SK-N-SH (cell line): ENCODE data around the gene ASIC4. TPM values are rescaled to one million over a fixed set of nuclear protein-coding genes. Genes with fewer than 3 reads are reported as not detected.

Source experiments
- CTCF ChIA-PET: fragments of 300-600, 350-600 bp; formaldehyde crosslinking; extraction: SDS; loops from one replicate; lab custom pipeline; 2021; lab: Yijun Ruan, JAX
- POLR2A ChIA-PET: fragments of 350-600 bp; sonication (Branson Sonifier 250); formaldehyde crosslinking; extraction: SDS; loops from one replicate; lab custom pipeline; 2020; ENCODE audit warnings: antibody characterized with exemption, inconsistent platforms; lab: Yijun Ruan, JAX
- DNase-seq: peaks from one replicate; pipeline ENCODE4 v3.0.0; 2012
- H2AFZ ChIP-seq: fragments of 200-600 bp; sonication (generic); 2 replicates; pipeline ENCODE4 v1.8.1; 2016; ENCODE audit warnings: antibody characterized with exemption, mild to moderate bottlenecking, low read depth
- H3F3A ChIP-seq: fragments of 200-600 bp; sonication (generic); replicated peaks from 2 replicates; pipeline ENCODE3; 2016; ENCODE audit warnings: antibody characterized with exemption, mild to moderate bottlenecking; ENCODE audit not compliant: insufficient read depth
- H3K27ac ChIP-seq, 2 experiments: fragments of 200-500 bp in 1 of 2; fragments of 200-600 bp in 1 of 2; sonication (Bioruptor generic) in 1 of 2; sonication (generic), shearing (Covaris generic) in 1 of 2; 2 replicates each; pipeline versions ENCODE4 v1.5.1 to v1.6.1; 2014 to 2016; ENCODE audit warnings: low read depth in 2 of 2, inconsistent platforms in 1 of 2, low read length in 1 of 2, mild to moderate bottlenecking in 1 of 2, mixed read lengths in 1 of 2
- H3K27me3 ChIP-seq: fragments of 200-600 bp; sonication (generic), shearing (Covaris generic); 2 replicates; pipeline ENCODE4 v1.6.1; 2016; ENCODE audit warnings: mixed run types; ENCODE audit not compliant: insufficient read depth
- H3K36me3 ChIP-seq, 2 experiments: fragments of 200-500 bp in 1 of 2; fragments of 200-600 bp in 1 of 2; sonication (Bioruptor generic) in 1 of 2; sonication (generic) in 1 of 2; replicated peaks in 1 of 2; 2 replicates each; pipeline versions ENCODE3 to v1.5.1; 2014 to 2016; ENCODE audit warnings: low read length in 1 of 2, mild to moderate bottlenecking in 1 of 2; ENCODE audit not compliant: insufficient read depth in 2 of 2, control insufficient read depth in 1 of 2
- H3K4me1 ChIP-seq, 2 experiments: fragments of 200-500 bp in 1 of 2; fragments of 200-600 bp in 1 of 2; sonication (Bioruptor generic) in 1 of 2; sonication (generic), shearing (Covaris generic) in 1 of 2; 2 replicates each; pipeline versions ENCODE4 v1.5.1 to v1.6.1; 2014 to 2016; ENCODE audit warnings: low read depth in 1 of 2, low read length in 1 of 2, mixed run types in 1 of 2; ENCODE audit not compliant: insufficient read depth in 2 of 2, control insufficient read depth in 1 of 2
- H3K4me2 ChIP-seq: fragments of 200-600 bp; sonication (generic), shearing (Covaris generic); 2 replicates; pipeline ENCODE4 v1.6.1; 2017; ENCODE audit warnings: mixed run types
- H3K4me3 ChIP-seq, 2 experiments: fragments of 200-500 bp in 1 of 2; fragments of 200-600 bp in 1 of 2; sonication (Bioruptor generic) in 1 of 2; sonication (generic), shearing (Covaris generic) in 1 of 2; 2 replicates each; pipeline versions ENCODE4 v1.5.1 to v1.8.1; 2014 to 2016; ENCODE audit warnings: low read depth in 2 of 2, inconsistent platforms in 1 of 2, low read length in 1 of 2, mild to moderate bottlenecking in 1 of 2, mixed read lengths in 1 of 2, moderate library complexity in 1 of 2
- H3K79me2 ChIP-seq: fragments of 200-600 bp; sonication (generic); 2 replicates; pipeline ENCODE4 v1.8.1; 2017; ENCODE audit warnings: mild to moderate bottlenecking; ENCODE audit not compliant: insufficient read depth
- H3K9ac ChIP-seq: fragments of 200-600 bp; sonication (generic); 2 replicates; pipeline ENCODE4 v1.6.1; 2017; ENCODE audit warnings: mixed run types
- H3K9me2 ChIP-seq: fragments of 200-600 bp; sonication (generic); 2 replicates; pipeline ENCODE4 v1.6.1; 2017; ENCODE audit warnings: mixed run types
- H3K9me3 ChIP-seq: fragments of 200-600 bp; sonication (generic); 2 replicates; pipeline ENCODE4 v1.6.1; 2017; ENCODE audit warnings: mixed run types, mild to moderate bottlenecking, moderate library complexity
- H4K20me1 ChIP-seq: fragments of 200-600 bp; sonication (generic); 2 replicates; pipeline ENCODE4 v1.6.1; 2017; ENCODE audit warnings: mild to moderate bottlenecking, mixed run types; ENCODE audit not compliant: insufficient read depth
- EZH2phosphoT487 ChIP-seq: fragments of 200-600 bp; sonication (generic); IDR thresholded peaks from 2 replicates; pipeline ENCODE4 v1.6.1; 2017; ENCODE audit warnings: low read depth, mixed run types, mild to moderate bottlenecking, antibody characterized with exemption, moderate library complexity, borderline replicate concordance
- FOSL2 ChIP-seq: IDR thresholded peaks from 2 replicates; pipeline ENCODE4 v1.4.0; 2012; ENCODE audit warnings: low read depth, mild to moderate bottlenecking, moderate library complexity, borderline replicate concordance
- FOXJ3 ChIP-seq: sonication (generic); formaldehyde crosslinking; IDR thresholded peaks from 2 replicates; pipeline ENCODE4 v1.5.1; 2020; ENCODE audit warnings: mild to moderate bottlenecking, missing genetic modification reagents
- MXI1 ChIP-seq: IDR thresholded peaks from 2 replicates; pipeline ENCODE4 v1.6.1; 2012; ENCODE audit warnings: mild to moderate bottlenecking, low read depth, low read length, improper control_type of control experiment
- NRF1 ChIP-seq: IDR thresholded peaks from 2 replicates; pipeline ENCODE4 v1.6.1; 2012; ENCODE audit warnings: low read depth, mild to moderate bottlenecking, low read length
- POLR2AphosphoS5 ChIP-seq: IDR thresholded peaks from 2 replicates; pipeline ENCODE4 v1.6.1; 2012; ENCODE audit warnings: low read depth, low read length
- REST ChIP-seq: IDR thresholded peaks from 2 replicates; pipeline ENCODE4 v1.6.1; 2012; ENCODE audit warnings: mild to moderate bottlenecking, low read depth, low read length, moderate library complexity
- RFX5 ChIP-seq: IDR thresholded peaks from 2 replicates; pipeline ENCODE4 v1.6.1; 2012; ENCODE audit warnings: mild to moderate bottlenecking, improper control_type of control experiment, low read length
- SIN3A ChIP-seq: IDR thresholded peaks from 2 replicates; pipeline ENCODE4 v1.6.1; 2012; ENCODE audit warnings: low read depth, mild to moderate bottlenecking, low read length, moderate library complexity, borderline replicate concordance
- TAF1 ChIP-seq: IDR thresholded peaks from 2 replicates; pipeline ENCODE4 v1.6.1; 2012; ENCODE audit warnings: low read depth, mild to moderate bottlenecking, low read length, moderate library complexity, borderline replicate concordance
- TEAD4 ChIP-seq: IDR thresholded peaks from 2 replicates; pipeline ENCODE4 v1.4.0; 2012; ENCODE audit warnings: mild to moderate bottlenecking, borderline replicate concordance; ENCODE audit not compliant: insufficient read depth
- USF1 ChIP-seq: IDR thresholded peaks from 2 replicates; pipeline ENCODE4 v1.4.0; 2012; ENCODE audit warnings: low read depth, borderline replicate concordance
- USF2 ChIP-seq: fragments of 150-350 bp; IDR thresholded peaks from 2 replicates; pipeline ENCODE4 v1.6.1; 2017; ENCODE audit warnings: antibody characterized with exemption, low read length, low read depth, borderline replicate concordance
- YY1 ChIP-seq: IDR thresholded peaks from 2 replicates; pipeline ENCODE4 v1.4.0; 2012; ENCODE audit warnings: low read depth, mild to moderate bottlenecking
- ZBTB33 ChIP-seq: IDR thresholded peaks from 2 replicates; pipeline ENCODE4 v1.4.0; 2012; ENCODE audit warnings: low read depth, borderline replicate concordance
- WGBS: methylation state at CpG from one replicate; pipeline ENCODE4 v1.1.6; 2017; ENCODE audit warnings: low lambda C conversion rate; 5-methylcytosine and 5-hydroxymethylcytosine counted together
- polyA plus RNA-seq, 3 experiments: library from polyadenylated mRNA; depleted of rRNA; stranded (reverse); fragments of >200 nt; gene quantifications; 2 replicates each; pipeline ENCODE4 v1.2.3, GENCODE V29; 2012
- TF ChIP-seq, protein P1 (sequence below): IDR thresholded peaks from 2 replicates; pipeline ENCODE4 v1.4.0; 2012; ENCODE audit warnings: low read depth
- TF ChIP-seq, protein P2 (sequence below): fragments of 150-350 bp; IDR thresholded peaks from 2 replicates; pipeline ENCODE4 v1.6.1; 2016; ENCODE audit warnings: mild to moderate bottlenecking, low read depth, low read length

Gene ASIC4
- polyA plus RNA-seq, 1 of the 3 experiments (the other 2 are of a cell fraction): 0.05 TPM

DNA sequence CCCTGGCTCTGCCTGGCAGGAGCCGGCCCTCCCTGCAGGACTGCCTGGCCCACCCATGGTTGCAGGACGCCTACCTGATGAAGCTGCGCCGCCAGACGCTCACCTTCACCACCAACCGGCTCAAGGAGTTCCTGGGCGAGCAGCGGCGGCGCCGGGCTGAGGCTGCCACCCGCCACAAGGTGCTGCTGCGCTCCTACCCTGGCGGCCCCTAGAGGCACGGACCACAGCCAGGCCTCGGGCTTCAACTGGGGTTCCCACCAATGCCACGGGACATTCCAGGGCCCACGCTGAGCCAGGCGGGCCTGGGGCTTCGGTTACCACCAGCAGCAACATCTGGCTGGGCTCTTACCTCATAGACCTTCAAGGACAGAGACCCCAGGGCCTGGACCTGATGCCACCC is 21.7 kb upstream of the ASIC4 start:
- Histone ChIP-seq H3K79me2 (no peaks in the 10 kb centered on the region), H3K4me3 (no peak overlapping the region), H3K27ac (no peak overlapping the region), H3K4me2 (no peak overlapping the region), H3K9me2 (no peaks in the 10 kb centered on the region), H2AFZ (no peak overlapping the region), H3K9ac (no peak overlapping the region), H3K9me3 (no peaks in the 10 kb centered on the region), H3K27me3 (no peaks in the 10 kb centered on the region), H4K20me1 (no peaks in the 10 kb centered on the region), H3K4me1 (peaks cover 3 to 33% of the 10 kb centered on the region in 2 experiments; a peak in 3 of 4 replicates), H3F3A (no peaks in the 10 kb centered on the region), H3K36me3 (peaks cover 6 to 18% of the 10 kb centered on the region in 2 experiments)
- ChIA-PET CTCF (interaction anchor here (0.7 to 62.1 kb wide), 6 partner anchors 2 to 198 kb away, joined by 3 to 2824 read pairs (median 7); partner anchors contain the start of genes ASIC4, CHPF, GMPPA and TMEM198), POLR2A (interaction anchor here (1.2 to 2.0 kb wide), 3 partner anchors 10 to 33 kb away, joined by 4 to 8 read pairs (median 4); no protein-coding TSS in a partner anchor)
- 93% methylated on average over 13 of the region's 20 CpGs for WGBS
- DNase-seq: no peak
- TF ChIP-seq USF1: no peak
- TF ChIP-seq RFX5: no peak
- TF ChIP-seq, protein P1, sequence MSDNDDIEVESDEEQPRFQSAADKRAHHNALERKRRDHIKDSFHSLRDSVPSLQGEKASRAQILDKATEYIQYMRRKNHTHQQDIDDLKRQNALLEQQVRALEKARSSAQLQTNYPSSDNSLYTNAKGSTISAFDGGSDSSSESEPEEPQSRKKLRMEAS: no peak
- no peak for TF ChIP-seq POLR2AphosphoS5
- TF ChIP-seq EZH2phosphoT487: no peak
- TF ChIP-seq USF2: no peak
- no peak for TF ChIP-seq REST
- no peak for TF ChIP-seq FOSL2
- no peak for TF ChIP-seq TAF1
- no peak for TF ChIP-seq SIN3A
- TF ChIP-seq MXI1: no peak
- TF ChIP-seq, protein P2, sequence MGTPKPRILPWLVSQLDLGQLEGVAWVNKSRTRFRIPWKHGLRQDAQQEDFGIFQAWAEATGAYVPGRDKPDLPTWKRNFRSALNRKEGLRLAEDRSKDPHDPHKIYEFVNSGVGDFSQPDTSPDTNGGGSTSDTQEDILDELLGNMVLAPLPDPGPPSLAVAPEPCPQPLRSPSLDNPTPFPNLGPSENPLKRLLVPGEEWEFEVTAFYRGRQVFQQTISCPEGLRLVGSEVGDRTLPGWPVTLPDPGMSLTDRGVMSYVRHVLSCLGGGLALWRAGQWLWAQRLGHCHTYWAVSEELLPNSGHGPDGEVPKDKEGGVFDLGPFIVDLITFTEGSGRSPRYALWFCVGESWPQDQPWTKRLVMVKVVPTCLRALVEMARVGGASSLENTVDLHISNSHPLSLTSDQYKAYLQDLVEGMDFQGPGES: no peak
- TF ChIP-seq FOXJ3 (CRISPR knock-in tag): no peak
- TF ChIP-seq TEAD4: no peak
- TF ChIP-seq NRF1: no peak
- no peak for TF ChIP-seq YY1
- TF ChIP-seq ZBTB33: no peak
